SK-N-MC (cell line): ENCODE results near the gene JCHAIN.

Source experiments
- DNase-seq: peaks from one replicate; pipeline ENCODE4 v3.0.0-alpha.2; 2011; ENCODE audit warnings: low read depth, low spot score
- H3K27ac ChIP-seq: fragments of 200-600 bp; sonication (generic); 2 replicates; pipeline ENCODE4 v1.5.1; 2016; ENCODE audit warnings: mixed run types
- H3K36me3 ChIP-seq: fragments of 200-600 bp; sonication (generic); 2 replicates; pipeline ENCODE4 v1.6.1; 2017; ENCODE audit warnings: antibody characterized with exemption, low read length, mixed read lengths; ENCODE audit not compliant: insufficient read depth
- H3K4me3 ChIP-seq: fragments of 200-600 bp; sonication (generic); 2 replicates; pipeline ENCODE4 v1.5.1; 2016
- H3K9ac ChIP-seq: fragments of 200-600 bp; sonication (generic); 2 replicates; pipeline ENCODE4 v1.8.0; 2017; ENCODE audit warnings: mixed run types, mixed read lengths; ENCODE audit not compliant: insufficient read length
- H3K9me3 ChIP-seq: fragments of 200-600 bp; sonication (generic); 2 replicates; pipeline ENCODE4 v1.6.1; 2017; ENCODE audit warnings: low read depth, mild to moderate bottlenecking, antibody characterized with exemption, low read length, moderate library complexity, mixed read lengths
- EZH2 ChIP-seq: fragments of 200-600 bp; sonication (generic); IDR thresholded peaks from one replicate; pipeline ENCODE4 v1.6.1; 2017; ENCODE audit warnings: antibody characterized with exemption
- FOXP2 ChIP-seq: optimal IDR thresholded peaks from 2 replicates; pipeline ENCODE3; 2011; ENCODE audit warnings: mild to moderate bottlenecking, moderate library complexity; ENCODE audit not compliant: insufficient read depth; ENCODE audit errors: extremely low read length, control extremely low read depth
- POLR2AphosphoS5 ChIP-seq: IDR thresholded peaks from 2 replicates; pipeline ENCODE4 v1.6.1; 2012; ENCODE audit warnings: mild to moderate bottlenecking, low read depth, low read length, borderline replicate concordance

Gene JCHAIN

DNA sequence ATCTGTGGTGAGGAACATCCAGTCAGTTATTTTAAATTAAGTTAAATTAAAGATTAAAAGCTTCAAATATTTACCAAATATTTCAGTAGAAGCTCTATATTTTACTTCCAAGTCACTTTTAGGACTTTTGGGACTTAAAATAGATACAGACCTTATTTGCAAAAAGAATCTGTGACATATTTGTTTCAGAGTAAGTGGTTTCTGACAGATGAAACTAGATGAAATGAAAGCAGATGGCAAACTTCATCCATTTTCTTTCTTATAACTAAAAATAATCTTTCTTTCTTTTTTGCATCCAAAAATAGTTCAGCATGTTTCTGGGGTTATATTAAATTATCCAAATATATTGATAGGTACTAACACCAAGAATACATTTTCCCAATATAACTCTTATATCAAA is 15.4 kb upstream of the JCHAIN start:
- Histone ChIP-seq H3K4me3 (no peak overlapping the region), H3K36me3 (no peaks in the 10 kb centered on the region), H3K27ac (no peak overlapping the region), H3K9me3 (no peaks in the 10 kb centered on the region), H3K9ac (no peak overlapping the region)
- no peak for DNase-seq
- TF ChIP-seq EZH2, result no peak
- no peak for TF ChIP-seq FOXP2
- TF ChIP-seq POLR2AphosphoS5, result no peak

DNA sequence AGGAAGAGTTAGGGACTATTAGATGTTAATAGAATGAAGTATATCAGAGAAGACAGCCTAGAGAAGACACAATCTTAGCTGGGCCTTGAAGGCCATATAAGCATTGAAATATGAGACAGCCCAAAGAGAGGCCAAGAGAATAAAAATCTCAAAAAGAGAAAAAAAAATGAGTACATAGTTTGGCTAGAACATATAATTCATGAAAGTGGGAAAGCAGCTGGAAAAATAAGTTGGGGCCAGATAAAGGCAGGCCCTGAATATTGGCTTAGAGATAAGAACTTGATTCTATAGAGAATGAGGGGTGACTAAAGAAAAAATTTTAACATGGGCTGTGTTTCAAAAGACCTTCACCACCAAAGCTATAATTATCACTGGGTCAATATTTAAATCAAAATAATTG is 14.6 kb upstream of the JCHAIN start:
- H3K9ac ChIP-seq, result no peak overlapping the region
- H3K9me3 ChIP-seq, result no peaks in the 10 kb centered on the region
- H3K36me3 ChIP-seq, result no peaks in the 10 kb centered on the region
- H3K27ac ChIP-seq, result no peak overlapping the region
- TF ChIP-seq EZH2 (no peak), POLR2AphosphoS5 (no peak), FOXP2 (no peak)
- H3K4me3 ChIP-seq, result no peak overlapping the region
- DNase-seq, result no peak

DNA sequence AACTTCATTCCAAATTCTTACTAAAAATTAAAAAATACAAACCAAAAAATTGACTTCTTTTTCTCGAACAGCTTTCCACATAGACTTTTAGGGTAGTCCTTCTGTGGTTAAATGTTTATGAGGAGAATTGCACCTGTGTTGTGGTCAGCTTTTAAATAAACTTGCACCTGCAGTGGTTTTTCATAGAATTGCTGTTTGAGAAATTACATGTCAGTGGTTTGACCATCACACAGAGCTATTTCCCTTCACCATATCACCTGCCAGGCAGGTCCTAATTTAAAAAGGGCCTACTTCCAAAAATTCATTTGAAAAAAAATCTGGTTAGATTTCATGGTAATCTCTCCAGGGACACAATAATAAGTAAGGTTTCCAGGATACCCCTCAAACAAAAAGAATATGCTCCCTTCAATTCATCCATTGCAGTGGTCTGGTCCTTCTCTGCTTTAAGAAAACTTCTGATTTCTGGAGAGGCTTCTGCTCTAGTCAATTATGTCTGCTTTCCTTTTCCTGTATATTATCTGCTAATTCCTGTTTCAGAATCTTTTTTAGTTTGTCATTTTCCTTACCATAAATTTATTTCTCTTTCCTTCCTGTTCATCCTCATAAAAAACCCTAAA is 12.2 kb upstream of the JCHAIN start:
- TF ChIP-seq FOXP2, result no peak
- no peak for TF ChIP-seq POLR2AphosphoS5
- no peak for TF ChIP-seq EZH2
- Histone ChIP-seq H3K27ac (peak overlapping the region; percentile 76), H3K9me3 (no peaks in the 10 kb centered on the region), H3K4me3 (peak overlapping the region; percentile 2; the same call in 1 of the 2 replicates), H3K9ac (peak overlapping the region; percentile 38), H3K36me3 (no peaks in the 10 kb centered on the region)
- DNase-seq, result peak; percentile 20

DNA sequence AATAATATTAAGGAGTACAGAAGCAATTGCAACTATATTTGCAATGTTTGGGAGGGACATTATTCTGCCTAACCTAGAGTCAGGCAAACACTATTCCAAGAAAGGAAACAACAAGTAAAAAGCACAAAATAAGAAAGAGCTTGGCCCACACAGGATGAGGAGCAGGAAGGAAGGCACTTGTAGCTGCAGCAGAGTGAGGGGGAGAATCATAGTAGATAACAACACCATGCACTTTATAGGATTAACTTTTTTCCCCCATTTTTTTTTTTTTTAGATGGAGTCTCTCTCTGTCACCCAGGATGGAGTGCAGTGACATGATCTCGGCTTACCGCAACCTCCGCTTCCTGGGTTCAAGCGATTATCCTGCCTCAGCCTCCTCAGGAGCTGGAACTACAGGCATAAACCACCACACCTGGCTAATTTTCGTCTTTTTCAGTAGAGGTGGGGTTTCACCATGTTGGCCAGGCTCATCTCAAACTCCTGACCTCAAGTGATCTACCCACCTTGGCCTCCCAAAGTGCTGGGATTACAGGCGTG is 10.3 kb upstream of the JCHAIN start:
- DNase-seq, result no peak
- H3K9ac ChIP-seq, result no peak overlapping the region
- no peaks in the 10 kb centered on the region for H3K9me3 ChIP-seq
- no peaks in the 10 kb centered on the region for H3K36me3 ChIP-seq
- no peak overlapping the region for H3K4me3 ChIP-seq
- no peak overlapping the region for H3K27ac ChIP-seq
- TF ChIP-seq EZH2, result no peak
- TF ChIP-seq POLR2AphosphoS5, result no peak
- no peak for TF ChIP-seq FOXP2

DNA sequence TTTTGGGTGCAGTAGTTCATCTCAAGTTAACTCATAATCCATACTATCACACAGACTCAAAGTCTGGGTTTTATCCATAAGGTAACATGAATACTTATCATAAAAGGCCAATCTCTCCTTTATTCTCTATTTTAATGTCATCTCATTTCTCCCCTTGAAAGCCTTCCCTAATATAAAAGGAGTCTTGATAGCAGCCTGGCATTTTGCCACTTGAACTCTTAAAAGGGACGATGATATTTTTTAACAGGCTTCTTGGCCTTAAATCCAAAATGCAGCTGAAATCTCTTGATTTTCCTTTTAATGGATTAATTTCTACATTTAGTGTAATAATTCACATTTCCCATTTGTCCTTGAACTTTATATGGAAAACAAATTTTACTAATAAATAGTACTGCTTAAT is 8.4 kb upstream of the JCHAIN start:
- DNase-seq, result no peak
- no peak overlapping the region for H3K27ac ChIP-seq

DNA sequence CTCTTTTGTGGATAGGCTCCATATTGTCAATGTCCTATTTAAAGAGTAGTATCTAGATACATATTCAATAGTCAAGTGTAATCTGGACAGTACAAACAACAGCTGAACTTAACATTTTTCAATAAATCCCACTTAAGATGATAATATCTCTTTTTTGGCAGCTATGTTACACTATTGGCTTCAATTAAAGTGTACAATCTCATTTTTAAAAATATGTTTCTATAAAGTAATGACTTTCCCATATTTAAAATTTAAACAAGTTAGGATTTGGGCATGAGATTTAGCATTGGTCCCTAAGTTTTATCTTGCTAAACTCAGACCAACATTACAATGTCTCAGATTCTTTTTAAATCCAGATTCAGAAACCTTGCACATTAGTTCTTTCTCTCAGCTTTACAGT is 7.9 kb upstream of the JCHAIN start:
- H3K27ac ChIP-seq, result no peak overlapping the region
- no peak for DNase-seq
- H3K36me3 ChIP-seq, result no peaks in the 10 kb centered on the region
- no peak overlapping the region for H3K4me3 ChIP-seq
- no peaks in the 10 kb centered on the region for H3K9me3 ChIP-seq
- TF ChIP-seq POLR2AphosphoS5 (no peak), FOXP2 (no peak), EZH2 (no peak)
- H3K9ac ChIP-seq, result no peak overlapping the region

More for the DNA sequence above, 8.4 kb upstream of the JCHAIN start:
- no peak for TF ChIP-seq EZH2
- TF ChIP-seq FOXP2, result no peak
- no peak for TF ChIP-seq POLR2AphosphoS5
- Histone ChIP-seq H3K9ac (no peak overlapping the region), H3K9me3 (no peaks in the 10 kb centered on the region), H3K36me3 (no peaks in the 10 kb centered on the region), H3K4me3 (no peak overlapping the region)

DNA sequence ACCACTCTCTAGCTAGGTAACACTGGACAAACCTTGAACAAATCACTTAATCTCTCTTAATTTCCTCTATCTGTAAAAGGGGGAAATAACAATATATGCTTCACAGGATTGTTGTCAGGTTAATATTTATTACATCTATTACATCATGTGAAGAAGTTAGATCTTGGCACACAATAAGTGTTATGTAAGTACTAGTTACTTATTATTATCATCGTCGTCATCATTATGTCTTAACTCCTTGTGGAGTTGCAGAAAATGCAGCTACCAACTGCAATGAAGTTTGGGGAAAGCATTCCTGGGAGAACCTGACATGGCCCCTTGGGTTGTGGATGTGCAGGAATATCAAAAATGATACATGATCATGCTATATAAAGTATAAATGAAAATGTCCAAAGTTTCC is 4.8 kb upstream of the JCHAIN start:
- Histone ChIP-seq H3K9me3 (no peaks in the 10 kb centered on the region), H3K4me3 (no peak overlapping the region), H3K9ac (no peak overlapping the region), H3K36me3 (no peaks in the 10 kb centered on the region), H3K27ac (no peak overlapping the region)
- no peak for DNase-seq
- TF ChIP-seq EZH2 (no peak), FOXP2 (no peak), POLR2AphosphoS5 (no peak)

DNA sequence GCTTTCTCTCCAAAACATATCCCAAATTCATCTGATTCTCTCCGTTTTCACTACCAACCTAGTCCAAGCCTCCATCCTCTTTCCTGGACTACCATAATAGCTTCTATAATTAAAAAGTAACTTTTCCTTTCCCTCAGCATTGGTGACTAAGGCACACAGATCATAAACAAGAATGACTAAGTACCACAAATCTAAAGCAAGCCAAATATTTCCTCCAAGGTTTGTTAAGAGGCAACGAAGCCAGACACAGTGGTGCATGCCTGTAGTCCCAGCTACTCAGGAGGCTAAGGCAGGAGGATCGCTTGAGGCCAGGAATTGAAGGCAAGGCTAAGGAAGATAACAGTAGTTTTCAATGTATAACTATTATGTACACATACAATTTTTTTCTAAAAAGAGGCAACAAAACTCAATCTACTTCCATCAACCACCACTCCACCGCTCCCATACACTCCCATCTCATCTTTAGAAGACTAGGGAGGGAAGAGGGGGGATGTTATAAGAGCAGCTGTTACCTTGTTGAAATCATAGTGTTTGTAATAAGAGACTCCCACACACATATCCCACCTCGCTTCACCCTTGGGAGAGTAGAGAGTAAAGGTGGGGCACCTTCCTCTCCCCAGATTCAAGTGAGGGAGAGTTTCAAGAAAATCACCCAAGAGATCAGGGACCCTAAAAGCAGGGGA is 4.2 kb upstream of the JCHAIN start:
- Histone ChIP-seq H3K4me3 (no peak overlapping the region), H3K9ac (no peak overlapping the region), H3K9me3 (no peaks in the 10 kb centered on the region), H3K27ac (no peak overlapping the region), H3K36me3 (no peaks in the 10 kb centered on the region)
- no peak for DNase-seq
- no peak for TF ChIP-seq EZH2
- TF ChIP-seq POLR2AphosphoS5, result no peak
- TF ChIP-seq FOXP2, result no peak
